Measurements from ENCODE around the gene BNC1.

The BNC1 gene

GRCh38 chr15:83284559-83285283 is at the start of gene BNC1:
Gene BNC1, minus strand, starts transcription at chr15:83284664. Its CDS starts 36 bp downstream, at chr15:83284628.
- peak; percentile 46 for DNase-seq (ENCODE audit: low spot score)

- no peak for DNase-seq (ENCODE audit: low spot score)
Observed at GRCh38 chr15:83327041-83327440, 42.6 kb upstream of the BNC1 start.

- no peak for DNase-seq (ENCODE audit: low spot score)
Observed at GRCh38 chr15:83324799-83325198, 40.3 kb upstream of the BNC1 start.

- no peak for DNase-seq (ENCODE audit: low spot score)
Observed at GRCh38 chr15:83323296-83323711, 38.8 kb upstream of the BNC1 start.

- DNase-seq (ENCODE audit: low spot score): no peak
Observed at GRCh38 chr15:83322691-83323090, 38.2 kb upstream of the BNC1 start.

- no peak for DNase-seq (ENCODE audit: low spot score)
Observed at GRCh38 chr15:83322061-83322460, 37.6 kb upstream of the BNC1 start.

GRCh38 chr15:83320844-83321243 is 36.4 kb upstream of the BNC1 start:
- no peak for DNase-seq (ENCODE audit: low spot score)

GRCh38 chr15:83320404-83320803 is 35.9 kb upstream of the BNC1 start:
- no peak for DNase-seq (ENCODE audit: low spot score)

- DNase-seq (ENCODE audit: low spot score): no peak
Observed at GRCh38 chr15:83319771-83320170, 35.3 kb upstream of the BNC1 start.

GRCh38 chr15:83318861-83319415 is 34.5 kb upstream of the BNC1 start:
- no peak for DNase-seq (ENCODE audit: low spot score)

GRCh38 chr15:83318036-83318435 is 33.6 kb upstream of the BNC1 start:
- DNase-seq (ENCODE audit: low spot score): no peak

- DNase-seq (ENCODE audit: low spot score): no peak
Observed at GRCh38 chr15:83312071-83312470, 27.6 kb upstream of the BNC1 start.

- DNase-seq (ENCODE audit: low spot score): no peak
Observed at GRCh38 chr15:83310521-83311456, 26.3 kb upstream of the BNC1 start.

- DNase-seq (ENCODE audit: low spot score): no peak
Observed at GRCh38 chr15:83308671-83309070, 24.2 kb upstream of the BNC1 start.

GRCh38 chr15:83306561-83306960 is 22.1 kb upstream of the BNC1 start:
- DNase-seq (ENCODE audit: low spot score): no peak

GRCh38 chr15:83305704-83306291 is 21.3 kb upstream of the BNC1 start:
- DNase-seq (ENCODE audit: low spot score): peak; percentile 33

- no peak for DNase-seq (ENCODE audit: low spot score)
Observed at GRCh38 chr15:83304861-83305703, 20.6 kb upstream of the BNC1 start.

GRCh38 chr15:83303535-83303934 is 19.1 kb upstream of the BNC1 start:
- no peak for DNase-seq (ENCODE audit: low spot score)

GRCh38 chr15:83300826-83301225 is 16.4 kb upstream of the BNC1 start:
- DNase-seq (ENCODE audit: low spot score): no peak

GRCh38 chr15:83299462-83299861 is 15.0 kb upstream of the BNC1 start:
- no peak for DNase-seq (ENCODE audit: low spot score)

- no peak for DNase-seq (ENCODE audit: low spot score)
Observed at GRCh38 chr15:83295417-83295816, 11.0 kb upstream of the BNC1 start.

- DNase-seq (ENCODE audit: low spot score): no peak
Observed at GRCh38 chr15:83293201-83293600, 8.7 kb upstream of the BNC1 start.

Measured in iPS-NIHi11 (cell line).